ENCODE data around the gene ZNF516. TPM values are rescaled to one million over a fixed set of nuclear protein-coding genes. Genes with fewer than 3 reads are reported as not detected.

ZNF516 gene
- total and polyA plus RNA-seq, 10 of the 15 experiments (the other 5 are each of a cell fraction or from before 2014, with no cell fraction given) = 2.0 to 32.0 (median 8.3) TPM

DNA sequence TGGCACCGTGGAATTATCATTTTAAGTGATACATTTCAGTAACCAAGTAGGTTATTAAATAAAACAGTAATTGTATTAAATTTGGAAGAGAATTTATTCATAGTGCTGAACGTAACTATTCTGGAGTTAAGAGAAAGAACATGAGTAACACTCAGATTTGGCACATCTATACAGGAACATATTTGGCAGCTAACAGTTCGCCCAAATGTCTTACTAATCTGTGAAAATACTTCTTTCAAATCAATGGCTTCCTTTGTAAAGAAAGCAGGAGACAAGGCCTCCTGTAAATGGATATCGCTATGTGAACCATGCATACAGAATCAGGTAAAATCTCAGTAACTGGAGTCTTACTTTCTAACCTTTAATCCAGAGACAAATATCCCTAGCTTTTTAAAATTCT lies 64.4 kb downstream of the ZNF516 start:
- in situ Hi-C loops (cut with MboI) = no loop called here
- BruUV-seq (replicated peaks) = no TSS peak
- H4K20me1 ChIP-seq (ENCODE audit: control insufficient read depth, insufficient read depth) = no peaks in the 10 kb centered on the region; the same call in 1 of the 2 replicates
- peaks cover 20% of the 10 kb centered on the region for H3K79me2 ChIP-seq (ENCODE audit: control insufficient read depth, insufficient read depth, low read length)
- ATAC-seq = no peak
- DNase-seq (ENCODE audit: low read depth, low spot score) = no peak
- SMC1A ChIA-PET (ENCODE audit: uncharacterized antibody, unreplicated experiment) = interaction anchor here (0.9 kb wide), 1 partner anchor 33 kb away, joined by 3 read pairs; no protein-coding TSS in a partner anchor
- RAD21 ChIA-PET (ENCODE audit: unreplicated experiment) = no interaction called here
- POLR2A ChIA-PET = no interaction called here
- H3K4me2 ChIP-seq (ENCODE audit: control insufficient read depth, insufficient read depth) = no peak overlapping the region
- intact Hi-C loops (cut with micrococcal nuclease; ENCODE audit: unreplicated experiment) = no loop called here
- no peak for FAIRE-seq
- no peak overlapping the region for H2AFZ ChIP-seq (ENCODE audit: control insufficient read depth, low read depth, low read length)
- CTCF ChIA-PET = interaction anchor here (2.7 kb wide), 1 partner anchor 32 kb away, joined by 7 read pairs; no protein-coding TSS in a partner anchor
- H3K9me3 ChIP-seq (replicated peaks; ENCODE audit: control insufficient read depth, insufficient read depth, low read length) = no peaks in the 10 kb centered on the region; the same call in 2 of the 3 replicates
- peaks cover 8 to 12% of the 10 kb centered on the region in 2 experiments for H3K36me3 ChIP-seq (ENCODE audit: control insufficient read depth in 2 of 2, insufficient read depth in 2 of 2, low read length in 1 of 2)
- no peaks in the 10 kb centered on the region for H3K4me1 ChIP-seq (ENCODE audit: control insufficient read depth, insufficient read depth, low read length)
- H3K27ac ChIP-seq (ENCODE audit: control insufficient read depth, insufficient read depth) = no peak overlapping the region
- no peak overlapping the region for H3K9ac ChIP-seq (ENCODE audit: control insufficient read depth, insufficient read depth, low read length)
- H3K4me3 ChIP-seq = no peak overlapping the region
- H3K27me3 ChIP-seq (replicated peaks in 1 of 2; ENCODE audit: control insufficient read depth in 2 of 2, insufficient read depth in 2 of 2, low read length in 1 of 2) = no peaks in the 10 kb centered on the region
- WGBS (ENCODE audit: insufficient coverage, insufficient replicate concordance, low lambda C conversion rate, missing lambda C conversion rate) = 68% methylated on average over 4 of the region's 4 CpGs
- no peak for TF ChIP-seq ZNF384 (IDR thresholded peaks at IDR 0.05; ENCODE audit: borderline replicate concordance, low read depth, low read length)
- TF ChIP-seq, protein P1, sequence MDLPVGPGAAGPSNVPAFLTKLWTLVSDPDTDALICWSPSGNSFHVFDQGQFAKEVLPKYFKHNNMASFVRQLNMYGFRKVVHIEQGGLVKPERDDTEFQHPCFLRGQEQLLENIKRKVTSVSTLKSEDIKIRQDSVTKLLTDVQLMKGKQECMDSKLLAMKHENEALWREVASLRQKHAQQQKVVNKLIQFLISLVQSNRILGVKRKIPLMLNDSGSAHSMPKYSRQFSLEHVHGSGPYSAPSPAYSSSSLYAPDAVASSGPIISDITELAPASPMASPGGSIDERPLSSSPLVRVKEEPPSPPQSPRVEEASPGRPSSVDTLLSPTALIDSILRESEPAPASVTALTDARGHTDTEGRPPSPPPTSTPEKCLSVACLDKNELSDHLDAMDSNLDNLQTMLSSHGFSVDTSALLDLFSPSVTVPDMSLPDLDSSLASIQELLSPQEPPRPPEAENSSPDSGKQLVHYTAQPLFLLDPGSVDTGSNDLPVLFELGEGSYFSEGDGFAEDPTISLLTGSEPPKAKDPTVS (IDR thresholded peaks at IDR 0.05; ENCODE audit: low read depth, low read length) = no peak
- TF ChIP-seq RUNX3 (IDR thresholded peaks at IDR 0.05; ENCODE audit: low read length) = no peak
- TF ChIP-seq, protein P2, sequence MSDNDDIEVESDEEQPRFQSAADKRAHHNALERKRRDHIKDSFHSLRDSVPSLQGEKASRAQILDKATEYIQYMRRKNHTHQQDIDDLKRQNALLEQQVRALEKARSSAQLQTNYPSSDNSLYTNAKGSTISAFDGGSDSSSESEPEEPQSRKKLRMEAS (IDR thresholded peaks at IDR 0.05; ENCODE audit: low read depth, low read length) = no peak
- TF ChIP-seq, protein P3, sequence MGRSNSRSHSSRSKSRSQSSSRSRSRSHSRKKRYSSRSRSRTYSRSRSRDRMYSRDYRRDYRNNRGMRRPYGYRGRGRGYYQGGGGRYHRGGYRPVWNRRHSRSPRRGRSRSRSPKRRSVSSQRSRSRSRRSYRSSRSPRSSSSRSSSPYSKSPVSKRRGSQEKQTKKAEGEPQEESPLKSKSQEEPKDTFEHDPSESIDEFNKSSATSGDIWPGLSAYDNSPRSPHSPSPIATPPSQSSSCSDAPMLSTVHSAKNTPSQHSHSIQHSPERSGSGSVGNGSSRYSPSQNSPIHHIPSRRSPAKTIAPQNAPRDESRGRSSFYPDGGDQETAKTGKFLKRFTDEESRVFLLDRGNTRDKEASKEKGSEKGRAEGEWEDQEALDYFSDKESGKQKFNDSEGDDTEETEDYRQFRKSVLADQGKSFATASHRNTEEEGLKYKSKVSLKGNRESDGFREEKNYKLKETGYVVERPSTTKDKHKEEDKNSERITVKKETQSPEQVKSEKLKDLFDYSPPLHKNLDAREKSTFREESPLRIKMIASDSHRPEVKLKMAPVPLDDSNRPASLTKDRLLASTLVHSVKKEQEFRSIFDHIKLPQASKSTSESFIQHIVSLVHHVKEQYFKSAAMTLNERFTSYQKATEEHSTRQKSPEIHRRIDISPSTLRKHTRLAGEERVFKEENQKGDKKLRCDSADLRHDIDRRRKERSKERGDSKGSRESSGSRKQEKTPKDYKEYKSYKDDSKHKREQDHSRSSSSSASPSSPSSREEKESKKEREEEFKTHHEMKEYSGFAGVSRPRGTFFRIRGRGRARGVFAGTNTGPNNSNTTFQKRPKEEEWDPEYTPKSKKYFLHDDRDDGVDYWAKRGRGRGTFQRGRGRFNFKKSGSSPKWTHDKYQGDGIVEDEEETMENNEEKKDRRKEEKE (IDR thresholded peaks at IDR 0.05) = no peak
- TF ChIP-seq NR2C2 (IDR thresholded peaks at IDR 0.05; ENCODE audit: borderline replicate concordance, control insufficient read depth, insufficient read length, low read depth) = no peak
- no peak for TF ChIP-seq EP300 (IDR thresholded peaks at IDR 0.05; ENCODE audit: borderline replicate concordance in 1 of 2, control insufficient read depth in 1 of 2, low read depth in 2 of 2, low read length in 2 of 2)
- TF ChIP-seq CREM (IDR thresholded peaks at IDR 0.05; ENCODE audit: low read depth) = no peak
- TF ChIP-seq CBX3 (IDR thresholded peaks at IDR 0.05; ENCODE audit: borderline replicate concordance, low read depth) = no peak
- no peak for TF ChIP-seq GATAD2B (conservative IDR thresholded peaks at IDR 0.05; ENCODE audit: low read depth)
- no peak for TF ChIP-seq IKZF1 (conservative IDR thresholded peaks at IDR 0.05)
- no peak for TF ChIP-seq FOXK2 (IDR thresholded peaks at IDR 0.05)
- TF ChIP-seq SMAD5 (IDR thresholded peaks at IDR 0.05; ENCODE audit: low read depth) = no peak
- TF ChIP-seq CREB1 (IDR thresholded peaks at IDR 0.05; ENCODE audit: low read depth) = no peak

Data from GM12878 (cell line).